A549 (cell line): Measurements from ENCODE around the gene NINL. TPM values are rescaled to one million over a fixed set of nuclear protein-coding genes. Genes with fewer than 3 reads are reported as not detected.

Experiments used
- ATAC-seq, 2 experiments: fragments of 200-7000 bp in 1 of 2; fragments of >200 bp in 1 of 2; cut with Nextera tagmentation in 1 of 2; cut with Tn5 transposase in 1 of 2; 3 replicates each; pipeline versions ENCODE4 v1.8.0 to v1.9.1; 2018 to 2020; ENCODE audit warnings: mild to moderate bottlenecking in 1 of 2, moderate library complexity in 1 of 2
- CTCF ChIA-PET: fragments of 300-600 bp; sonication (Branson Sonifier 250); formaldehyde crosslinking; extraction: SDS; loops from one replicate; lab custom pipeline; 2021; ENCODE audit warnings: antibody characterized with exemption, inconsistent platforms; lab: Yijun Ruan, JAX
- POLR2A ChIA-PET: fragments of 350-600 bp; formaldehyde crosslinking; extraction: SDS; loops from one replicate; lab custom pipeline; 2021; ENCODE audit warnings: antibody characterized with exemption, inconsistent platforms; lab: Yijun Ruan, JAX
- DNase-seq, 2 experiments: peaks; one replicate each; pipeline versions ENCODE4 v3.0.0 to v3.0.0-alpha.2; 2011 to 2016; ENCODE audit warnings: low read depth in 1 of 2, low spot score in 1 of 2
- FAIRE-seq: peaks from 2 replicates; lab custom pipeline; 2011; peaks lifted over from hg19 to GRCh38; lab: Jason Lieb, UNC
- H3K27ac ChIP-seq, 2 experiments: fragments of >200 bp; sonication (Bioruptor Twin); formaldehyde crosslinking; 3 replicates each; pipeline ENCODE4 v1.5.1; 2016 to 2017
- H3K4me1 ChIP-seq: fragments of >200 bp; sonication (Bioruptor Twin); formaldehyde crosslinking; 3 replicates; pipeline ENCODE4 v1.6.1; 2016
- H3K4me2 ChIP-seq: fragments of >200 bp; sonication (Bioruptor Twin); formaldehyde crosslinking; 3 replicates; pipeline ENCODE4 v1.6.1; 2016
- H3K4me3 ChIP-seq: fragments of >200 bp; sonication (Bioruptor Twin); formaldehyde crosslinking; 3 replicates; pipeline ENCODE4 v1.5.1; 2016
- H3K9me3 ChIP-seq: fragments of >200 bp; sonication (Bioruptor Twin); formaldehyde crosslinking; 3 replicates; pipeline ENCODE4 v1.6.1; 2016
- CBX2 ChIP-seq: fragments of 200-600 bp; sonication (generic); IDR thresholded peaks from 2 replicates; pipeline ENCODE4 v1.6.1; 2016; ENCODE audit warnings: low read depth, mild to moderate bottlenecking, borderline replicate concordance
- CHD4 ChIP-seq: fragments of 200-600 bp; sonication (generic); IDR thresholded peaks from 2 replicates; pipeline ENCODE4 v1.6.1; 2016; ENCODE audit warnings: antibody characterized with exemption, mild to moderate bottlenecking, borderline replicate concordance
- EHF ChIP-seq: fragments of 250-450 bp; sonication (Bioruptor Pico); IDR thresholded peaks from 2 replicates; pipeline ENCODE4 v1.5.0; 2020; ENCODE audit warnings: mild to moderate bottlenecking
- EP300 ChIP-seq, 2 experiments: fragments of >200 bp; sonication (Bioruptor Twin); formaldehyde crosslinking; IDR thresholded peaks; 2 replicates in 1 of 2; 3 replicates in 1 of 2; pipeline ENCODE4 v1.6.1; 2016 to 2017
- FOSL2 ChIP-seq, 2 experiments: fragments of 450-650 bp in 1 of 2; fragments of >200 bp in 1 of 2; sonication (Bioruptor Twin) in 1 of 2; formaldehyde crosslinking; IDR thresholded peaks; 2 replicates each; pipeline versions ENCODE4 v1.5.0 to v1.6.1; 2016 to 2020; ENCODE audit warnings: mild to moderate bottlenecking in 1 of 2, moderate library complexity in 1 of 2
- HDAC2 ChIP-seq: fragments of 200-600 bp; sonication (generic); IDR thresholded peaks from 2 replicates; pipeline ENCODE4 v1.6.1; 2016
- HEYL ChIP-seq: fragments of 250-450 bp; sonication (Bioruptor Pico); IDR thresholded peaks from 2 replicates; pipeline ENCODE4 v1.8.0; 2021; ENCODE audit warnings: mild to moderate bottlenecking, moderate library complexity
- JUN ChIP-seq, 2 experiments: fragments of >200 bp; sonication (Bioruptor Twin); formaldehyde crosslinking; IDR thresholded peaks; 2 replicates in 1 of 2; 3 replicates in 1 of 2; pipeline ENCODE4 v1.6.1; 2016 to 2017
- JUNB ChIP-seq: fragments of >200 bp; sonication (Bioruptor Twin); formaldehyde crosslinking; IDR thresholded peaks from 2 replicates; pipeline ENCODE4 v1.6.1; 2016
- MAFK ChIP-seq: fragments of 450-650 bp; IDR thresholded peaks from 2 replicates; pipeline ENCODE4 v1.6.1; 2014; ENCODE audit not compliant: partially characterized antibody
- MAZ ChIP-seq: fragments of 150-350 bp; IDR thresholded peaks from 2 replicates; pipeline ENCODE4 v1.6.1; 2014; ENCODE audit warnings: antibody characterized with exemption, low read depth, low read length, borderline replicate concordance
- NFE2L2 ChIP-seq: fragments of 150-350 bp; conservative IDR thresholded peaks from 2 replicates; pipeline ENCODE4 v1.6.1; 2014; ENCODE audit warnings: low read length
- NR3C1 ChIP-seq: fragments of >200 bp; sonication (Bioruptor Twin); formaldehyde crosslinking; IDR thresholded peaks from 3 replicates; pipeline ENCODE4 v1.6.1; 2017
- POLR2A ChIP-seq: IDR thresholded peaks from 2 replicates; pipeline ENCODE4 v1.6.1; 2012; ENCODE audit warnings: mild to moderate bottlenecking, low read length
- POLR2AphosphoS2 ChIP-seq: conservative IDR thresholded peaks from 2 replicates; pipeline ENCODE4 v1.6.1; 2012; ENCODE audit warnings: low read length, improper control_type of control experiment, inconsistent platforms
- RCOR1 ChIP-seq: fragments of 150-350 bp; IDR thresholded peaks from 2 replicates; pipeline ENCODE4 v1.6.1; 2014; ENCODE audit warnings: antibody characterized with exemption, low read length, low read depth
- RNF2 ChIP-seq: fragments of 200-600 bp; sonication (generic); IDR thresholded peaks from 2 replicates; pipeline ENCODE4 v1.6.1; 2016; ENCODE audit warnings: low read depth, mild to moderate bottlenecking, antibody characterized with exemption, moderate library complexity, borderline replicate concordance
- SREBF2 ChIP-seq: fragments of 450-650 bp; IDR thresholded peaks from 2 replicates; pipeline ENCODE4 v1.6.1; 2014; ENCODE audit warnings: mild to moderate bottlenecking, moderate library complexity
- TFCP2L1 ChIP-seq: fragments of 250-450 bp; sonication (Bioruptor Pico); IDR thresholded peaks from 2 replicates; pipeline ENCODE4 v1.5.0; 2021; ENCODE audit warnings: mild to moderate bottlenecking
- WGBS: methylation state at CpG from one replicate; pipeline ENCODE4 v1.1.6; 2017; ENCODE audit errors: missing lambda C conversion rate; 5-methylcytosine and 5-hydroxymethylcytosine counted together
- polyA plus RNA-seq, 4 experiments: library from polyadenylated mRNA; depleted of rRNA in 3 of 4; stranded (reverse); fragments of >200 nt; fragmentation: RNase III in 1 of 4; extraction: RNeasy Plus Mini Kit Qiagen cat#74134 plus additional on column Dnase treatment in 1 of 4; gene quantifications; 2 replicates in 3 of 4; 3 replicates in 1 of 4; pipeline ENCODE4 v1.2.3, GENCODE V29; 2011 to 2017
- TF ChIP-seq, protein P1 (sequence below): fragments of >200 bp; sonication (Bioruptor Twin); formaldehyde crosslinking; IDR thresholded peaks from 3 replicates; pipeline ENCODE4 v1.6.1; 2016
- TF ChIP-seq, protein P2 (sequence below): IDR thresholded peaks from 2 replicates; pipeline ENCODE4 v1.6.1; 2012
- TF ChIP-seq, protein P3 (sequence below): fragments of >200 bp; sonication (Bioruptor Twin); formaldehyde crosslinking; IDR thresholded peaks from 3 replicates; pipeline ENCODE4 v1.5.1; 2016
- TF ChIP-seq, protein P4 (sequence below): IDR thresholded peaks from 2 replicates; pipeline ENCODE4 v1.6.1; 2012; ENCODE audit warnings: low read depth, borderline replicate concordance
- TF ChIP-seq, protein P5 (sequence below): fragments of 450-650 bp; IDR thresholded peaks from 2 replicates; pipeline ENCODE4 v1.6.1; 2014; ENCODE audit warnings: antibody characterized with exemption
- TF ChIP-seq, protein P6 (sequence below): fragments of 150-350 bp; IDR thresholded peaks from 2 replicates; pipeline ENCODE4 v1.6.1; 2014; ENCODE audit warnings: low read depth, mild to moderate bottlenecking, low read length

NINL gene
- polyA plus RNA-seq, 2 of the 4 experiments (the other 2 are of a cell fraction), result 20.2 to 22.4 TPM

DNA sequence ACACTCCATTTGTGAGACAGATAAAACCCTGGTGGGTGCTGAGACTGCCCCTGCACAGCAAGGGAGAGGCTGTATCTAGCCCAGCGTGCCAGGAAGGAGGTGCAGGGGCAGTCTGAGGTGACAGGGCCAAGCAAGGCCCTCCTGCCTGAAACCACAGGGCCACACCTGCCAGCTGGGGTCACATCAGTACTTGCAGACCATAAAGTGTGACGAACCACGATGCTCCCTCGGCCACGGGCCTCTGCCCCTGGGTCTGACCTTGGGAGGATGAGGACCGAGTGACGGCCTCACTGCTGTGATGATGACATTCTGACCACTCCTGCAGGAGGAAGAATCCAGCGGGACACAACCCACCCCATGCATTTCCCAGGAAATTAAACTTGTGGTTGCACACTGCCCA lies 75.1 kb downstream of the NINL start (continued):
- TF ChIP-seq, protein P1, sequence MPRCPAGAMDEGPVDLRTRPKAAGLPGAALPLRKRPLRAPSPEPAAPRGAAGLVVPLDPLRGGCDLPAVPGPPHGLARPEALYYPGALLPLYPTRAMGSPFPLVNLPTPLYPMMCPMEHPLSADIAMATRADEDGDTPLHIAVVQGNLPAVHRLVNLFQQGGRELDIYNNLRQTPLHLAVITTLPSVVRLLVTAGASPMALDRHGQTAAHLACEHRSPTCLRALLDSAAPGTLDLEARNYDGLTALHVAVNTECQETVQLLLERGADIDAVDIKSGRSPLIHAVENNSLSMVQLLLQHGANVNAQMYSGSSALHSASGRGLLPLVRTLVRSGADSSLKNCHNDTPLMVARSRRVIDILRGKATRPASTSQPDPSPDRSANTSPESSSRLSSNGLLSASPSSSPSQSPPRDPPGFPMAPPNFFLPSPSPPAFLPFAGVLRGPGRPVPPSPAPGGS, result no peak
- TF ChIP-seq NFE2L2 (no peak), NR3C1 (no peak), SREBF2 (no peak), POLR2A (no peak)
- TF ChIP-seq, protein P2, sequence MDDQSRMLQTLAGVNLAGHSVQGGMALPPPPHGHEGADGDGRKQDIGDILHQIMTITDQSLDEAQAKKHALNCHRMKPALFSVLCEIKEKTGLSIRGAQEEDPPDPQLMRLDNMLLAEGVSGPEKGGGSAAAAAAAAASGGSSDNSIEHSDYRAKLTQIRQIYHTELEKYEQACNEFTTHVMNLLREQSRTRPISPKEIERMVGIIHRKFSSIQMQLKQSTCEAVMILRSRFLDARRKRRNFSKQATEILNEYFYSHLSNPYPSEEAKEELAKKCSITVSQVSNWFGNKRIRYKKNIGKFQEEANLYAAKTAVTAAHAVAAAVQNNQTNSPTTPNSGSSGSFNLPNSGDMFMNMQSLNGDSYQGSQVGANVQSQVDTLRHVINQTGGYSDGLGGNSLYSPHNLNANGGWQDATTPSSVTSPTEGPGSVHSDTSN, result no peak

DNA sequence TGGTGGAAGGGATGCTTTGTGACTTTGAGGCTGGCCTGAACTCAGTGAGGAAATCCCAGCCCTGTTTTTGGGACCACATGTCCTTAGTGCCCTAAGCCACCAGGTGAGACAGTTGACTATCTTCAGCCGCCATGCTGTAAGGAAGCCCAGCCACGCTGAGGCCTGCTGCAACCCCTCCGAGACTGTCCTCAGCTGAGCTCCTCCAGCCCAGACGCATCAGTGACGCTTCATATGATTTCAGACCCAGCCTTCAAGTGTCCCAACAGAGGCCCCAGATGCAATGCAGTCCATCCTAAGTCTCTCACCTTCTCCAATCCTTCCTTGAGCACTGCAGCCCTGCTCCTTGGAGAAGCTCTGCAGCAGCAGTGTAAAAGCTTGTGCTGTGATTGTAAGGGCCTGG lies 76.2 kb downstream of the NINL start:
- ATAC-seq, result no peak
- no peak overlapping the region for H3K4me3 ChIP-seq
- peaks cover 2% of the 10 kb centered on the region; the same call in 2 of the 3 replicates for H3K9me3 ChIP-seq
- 91% methylated on average over 5 of the region's 5 CpGs for WGBS
- H3K27ac ChIP-seq, result peak overlapping the region; percentile 87 to 93; a peak in 5 of 6 replicates
- CTCF ChIA-PET, result interaction anchor here (1.0 to 2.0 kb wide), 4 partner anchors 23 to 58 kb away, joined by 3 to 6 read pairs (median 4); no protein-coding TSS in a partner anchor
- H3K4me2 ChIP-seq, result peak overlapping the region; percentile 62; the same call in 2 of the 3 replicates
- TF ChIP-seq, protein P3, sequence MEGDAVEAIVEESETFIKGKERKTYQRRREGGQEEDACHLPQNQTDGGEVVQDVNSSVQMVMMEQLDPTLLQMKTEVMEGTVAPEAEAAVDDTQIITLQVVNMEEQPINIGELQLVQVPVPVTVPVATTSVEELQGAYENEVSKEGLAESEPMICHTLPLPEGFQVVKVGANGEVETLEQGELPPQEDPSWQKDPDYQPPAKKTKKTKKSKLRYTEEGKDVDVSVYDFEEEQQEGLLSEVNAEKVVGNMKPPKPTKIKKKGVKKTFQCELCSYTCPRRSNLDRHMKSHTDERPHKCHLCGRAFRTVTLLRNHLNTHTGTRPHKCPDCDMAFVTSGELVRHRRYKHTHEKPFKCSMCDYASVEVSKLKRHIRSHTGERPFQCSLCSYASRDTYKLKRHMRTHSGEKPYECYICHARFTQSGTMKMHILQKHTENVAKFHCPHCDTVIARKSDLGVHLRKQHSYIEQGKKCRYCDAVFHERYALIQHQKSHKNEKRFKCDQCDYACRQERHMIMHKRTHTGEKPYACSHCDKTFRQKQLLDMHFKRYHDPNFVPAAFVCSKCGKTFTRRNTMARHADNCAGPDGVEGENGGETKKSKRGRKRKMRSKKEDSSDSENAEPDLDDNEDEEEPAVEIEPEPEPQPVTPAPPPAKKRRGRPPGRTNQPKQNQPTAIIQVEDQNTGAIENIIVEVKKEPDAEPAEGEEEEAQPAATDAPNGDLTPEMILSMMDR, result no peak
- TF ChIP-seq FOSL2 (IDR thresholded peaks at IDR 0.05) (no peak), FOSL2 (CRISPR knock-in tag; IDR thresholded peaks at IDR 0.05) (no peak), CBX2 (no peak), POLR2AphosphoS2 (no peak), HDAC2 (no peak)
- TF ChIP-seq, protein P4, sequence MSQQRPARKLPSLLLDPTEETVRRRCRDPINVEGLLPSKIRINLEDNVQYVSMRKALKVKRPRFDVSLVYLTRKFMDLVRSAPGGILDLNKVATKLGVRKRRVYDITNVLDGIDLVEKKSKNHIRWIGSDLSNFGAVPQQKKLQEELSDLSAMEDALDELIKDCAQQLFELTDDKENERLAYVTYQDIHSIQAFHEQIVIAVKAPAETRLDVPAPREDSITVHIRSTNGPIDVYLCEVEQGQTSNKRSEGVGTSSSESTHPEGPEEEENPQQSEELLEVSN, result no peak
- TF ChIP-seq, all 56 proteins: peak for 0
- peaks cover 24% of the 10 kb centered on the region for H3K4me1 ChIP-seq
- DNase-seq (no peak), FAIRE-seq (no peak)
- POLR2A ChIA-PET, result no interaction called here

DNA sequence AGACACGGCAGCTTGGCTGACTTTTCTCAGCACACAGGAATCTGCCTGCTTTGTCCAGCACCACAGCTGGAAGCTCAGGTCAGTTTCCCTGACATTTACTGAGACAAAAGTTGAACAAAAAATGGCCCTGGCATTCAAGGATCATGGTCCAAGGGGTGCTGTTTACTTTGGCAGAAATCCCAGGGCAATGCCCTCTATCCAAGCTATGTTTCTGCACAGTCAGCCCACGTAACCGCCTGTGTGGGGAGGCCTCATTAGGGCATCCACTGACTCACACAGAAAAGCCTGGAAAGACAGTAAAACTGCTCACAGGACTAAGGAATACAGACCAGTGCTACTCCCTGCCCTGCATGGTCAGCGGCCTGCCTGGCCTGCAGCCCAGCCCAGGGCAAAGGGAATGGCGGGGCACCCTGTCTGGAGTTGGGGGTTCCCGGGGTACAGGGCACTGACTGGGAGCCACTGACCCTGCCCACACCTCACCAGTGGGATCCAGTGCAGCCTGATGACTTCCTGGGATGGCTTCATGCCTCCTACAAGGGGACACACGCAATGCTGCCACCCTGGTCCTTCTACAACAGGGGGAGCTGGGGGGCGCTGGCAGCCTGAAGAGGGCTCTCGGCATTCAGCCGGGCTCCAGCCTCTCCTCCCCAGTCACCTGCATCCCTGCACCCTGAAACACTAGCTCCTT lies 77.1 kb downstream of the NINL start:
- Histone ChIP-seq H3K4me2 (peak overlapping the region; percentile 62), H3K4me3 (0 out of 3 replicates have a peak overlapping the region, but pooled peaks have one; percentile 5), H3K4me1 (peaks cover 24% of the 10 kb centered on the region), H3K27ac (peak overlapping the region; percentile 87 to 93), H3K9me3 (no peaks in the 10 kb centered on the region)
- WGBS, result 51% methylated on average over 8 of the region's 10 CpGs
- peak; percentile 97 for FAIRE-seq
- ChIA-PET CTCF (interaction anchor here (0.9 to 2.8 kb wide), 5 partner anchors 14 to 70 kb away, joined by 3 to 8 read pairs (median 4); no protein-coding TSS in a partner anchor), POLR2A (interaction anchor here (0.8 to 1.3 kb wide), 3 partner anchors 17 to 77 kb away, joined by 3 to 5 read pairs (median 4); partner anchors contain the start of gene NINL)
- peak; percentile 91 to 97 for ATAC-seq
- DNase-seq, result peak; percentile 68 to 90
- TF ChIP-seq, protein P5, sequence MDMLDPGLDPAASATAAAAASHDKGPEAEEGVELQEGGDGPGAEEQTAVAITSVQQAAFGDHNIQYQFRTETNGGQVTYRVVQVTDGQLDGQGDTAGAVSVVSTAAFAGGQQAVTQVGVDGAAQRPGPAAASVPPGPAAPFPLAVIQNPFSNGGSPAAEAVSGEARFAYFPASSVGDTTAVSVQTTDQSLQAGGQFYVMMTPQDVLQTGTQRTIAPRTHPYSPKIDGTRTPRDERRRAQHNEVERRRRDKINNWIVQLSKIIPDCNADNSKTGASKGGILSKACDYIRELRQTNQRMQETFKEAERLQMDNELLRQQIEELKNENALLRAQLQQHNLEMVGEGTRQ, result no peak
- peak; percentile 46 to 72; a peak in 3 of 5 replicates for TF ChIP-seq JUN (IDR thresholded peaks at IDR 0.05)
- TF ChIP-seq MAZ, result no peak
- TF ChIP-seq EP300 (IDR thresholded peaks at IDR 0.05), result no peak
- TF ChIP-seq, protein P4, result no peak
- no peak for TF ChIP-seq RCOR1
- TF ChIP-seq RNF2, result no peak
- TF ChIP-seq EHF, result no peak
- TF ChIP-seq JUNB, result peak; percentile 37; the same call in 1 of the 2 replicates
- TF ChIP-seq, protein P1, result no peak
- TF ChIP-seq TFCP2L1 (CRISPR knock-in tag), result no peak
- no peak for TF ChIP-seq CHD4
- 0 out of 2 replicates have a peak, but pooled peaks have one; percentile 3 for TF ChIP-seq POLR2A
- peak; percentile 98 for TF ChIP-seq MAFK
- TF ChIP-seq, protein P6, sequence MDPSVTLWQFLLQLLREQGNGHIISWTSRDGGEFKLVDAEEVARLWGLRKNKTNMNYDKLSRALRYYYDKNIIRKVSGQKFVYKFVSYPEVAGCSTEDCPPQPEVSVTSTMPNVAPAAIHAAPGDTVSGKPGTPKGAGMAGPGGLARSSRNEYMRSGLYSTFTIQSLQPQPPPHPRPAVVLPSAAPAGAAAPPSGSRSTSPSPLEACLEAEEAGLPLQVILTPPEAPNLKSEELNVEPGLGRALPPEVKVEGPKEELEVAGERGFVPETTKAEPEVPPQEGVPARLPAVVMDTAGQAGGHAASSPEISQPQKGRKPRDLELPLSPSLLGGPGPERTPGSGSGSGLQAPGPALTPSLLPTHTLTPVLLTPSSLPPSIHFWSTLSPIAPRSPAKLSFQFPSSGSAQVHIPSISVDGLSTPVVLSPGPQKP, result no peak
- no peak for TF ChIP-seq POLR2AphosphoS2
- no peak for TF ChIP-seq HEYL (CRISPR knock-in tag)
